ENCODE results near the gene SLC9A3.

Gene SLC9A3

DNA sequence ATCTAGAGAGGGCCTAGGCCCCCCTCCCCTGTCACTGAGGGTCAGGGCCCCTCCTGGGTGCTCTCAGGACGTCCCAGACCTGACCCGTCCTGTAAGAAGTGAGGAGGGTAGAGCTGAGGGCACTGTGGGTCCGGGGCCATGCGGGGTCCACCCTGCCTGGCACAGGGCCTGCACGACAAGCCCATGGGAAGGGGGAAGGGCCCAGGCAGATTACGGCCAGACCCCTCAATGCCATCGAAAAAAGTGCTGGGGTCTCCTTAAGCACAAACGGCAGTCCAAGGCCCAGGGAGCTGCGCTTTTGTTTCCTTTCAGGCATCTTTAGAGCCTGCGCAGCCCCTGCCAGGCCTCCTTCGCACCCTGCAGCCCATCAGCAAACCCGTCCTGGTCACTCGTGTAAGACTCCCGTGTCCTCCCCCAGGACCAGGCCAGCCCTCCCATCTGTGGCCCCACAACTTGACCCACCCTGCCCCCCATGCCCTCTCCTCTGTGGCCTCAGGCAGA, 85.7 kb downstream of the SLC9A3 start:
- Histone ChIP-seq H3K27ac (ENCODE audit: low read depth, low read length) (no peak overlapping the region), H3K56ac (ENCODE audit: low read length) (no peak overlapping the region), H3K27me3 (ENCODE audit: insufficient read depth, low read length, poor library complexity) (no peaks in the 10 kb centered on the region), H3K4me2 (ENCODE audit: low read length) (no peak overlapping the region), H2AK5ac (ENCODE audit: low read length) (no peak overlapping the region), H3K36me3 (ENCODE audit: control insufficient read depth, insufficient read depth, low read length) (no peaks in the 10 kb centered on the region), H3K79me1 (ENCODE audit: low read length) (peaks cover 3% of the 10 kb centered on the region), H3K4me1 (ENCODE audit: control insufficient read depth, low read depth, low read length) (peaks cover 2% of the 10 kb centered on the region), H4K5ac (ENCODE audit: low read length) (no peak overlapping the region), H3K9ac (ENCODE audit: low read length) (no peak overlapping the region), H2BK5ac (ENCODE audit: low read length) (no peak overlapping the region), H3K23ac (ENCODE audit: low read length) (no peak overlapping the region), H3K79me2 (ENCODE audit: control insufficient read depth, insufficient read depth, low read length) (peaks cover under 1% of the 10 kb centered on the region), H3K4ac (ENCODE audit: low read depth, low read length) (no peak overlapping the region), H2BK15ac (replicated peaks; ENCODE audit: low read depth) (no peak overlapping the region), H2BK120ac (ENCODE audit: low read depth, low read length) (no peak overlapping the region), H4K8ac (ENCODE audit: low read depth, low read length) (no peak overlapping the region), H3K4me3 (ENCODE audit: low read length) (no peak overlapping the region), H3K18ac (ENCODE audit: low read length) (no peak overlapping the region)
- DNase-seq, result no peak
- WGBS (ENCODE audit: extremely low coverage, insufficient coverage, low lambda C conversion rate), result no CpG with 5 or more reads among the region's 14 CpGs

DNA sequence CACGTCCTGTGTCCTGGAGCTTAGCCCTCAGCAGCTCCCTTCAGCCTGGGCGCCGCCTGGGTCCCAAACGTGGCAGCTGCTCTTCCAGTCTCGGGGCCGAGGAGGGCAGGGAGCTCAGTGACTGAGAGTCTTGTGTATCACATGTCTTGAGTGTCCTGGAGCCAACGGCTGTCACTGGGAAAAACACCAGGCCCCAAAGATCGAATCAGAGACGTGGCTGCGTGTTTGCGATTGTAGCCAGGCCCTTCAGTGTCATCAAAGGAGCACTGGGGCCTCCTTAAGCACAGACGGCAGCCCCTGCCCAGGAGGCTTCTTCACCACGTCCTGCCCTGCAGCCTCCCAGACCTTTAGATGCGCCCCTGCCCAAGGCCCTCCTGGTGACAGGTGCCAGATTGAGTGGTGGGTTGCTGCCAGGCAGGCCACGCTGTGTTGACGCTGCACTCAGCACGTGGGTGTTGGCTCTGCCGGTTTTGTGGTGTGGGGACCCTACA, 86.9 kb downstream of the SLC9A3 start:
- Histone ChIP-seq H3K4me3 (ENCODE audit: low read length) (no peak overlapping the region), H3K4ac (ENCODE audit: low read depth, low read length) (no peak overlapping the region), H4K5ac (ENCODE audit: low read length) (no peak overlapping the region), H3K9ac (ENCODE audit: low read length) (no peak overlapping the region), H3K4me1 (ENCODE audit: control insufficient read depth, low read depth, low read length) (peaks cover 2% of the 10 kb centered on the region), H3K27ac (ENCODE audit: low read depth, low read length) (no peak overlapping the region), H2BK120ac (ENCODE audit: low read depth, low read length) (no peak overlapping the region), H4K8ac (ENCODE audit: low read depth, low read length) (no peak overlapping the region), H2BK15ac (replicated peaks; ENCODE audit: low read depth) (no peak overlapping the region), H3K56ac (ENCODE audit: low read length) (no peak overlapping the region), H3K36me3 (ENCODE audit: control insufficient read depth, insufficient read depth, low read length) (no peaks in the 10 kb centered on the region), H3K23ac (ENCODE audit: low read length) (no peak overlapping the region), H3K4me2 (ENCODE audit: low read length) (no peak overlapping the region), H3K27me3 (ENCODE audit: insufficient read depth, low read length, poor library complexity) (no peaks in the 10 kb centered on the region), H3K79me2 (ENCODE audit: control insufficient read depth, insufficient read depth, low read length) (no peaks in the 10 kb centered on the region), H3K79me1 (ENCODE audit: low read length) (no peaks in the 10 kb centered on the region), H2AK5ac (ENCODE audit: low read length) (no peak overlapping the region), H3K18ac (ENCODE audit: low read length) (no peak overlapping the region), H2BK5ac (ENCODE audit: low read length) (no peak overlapping the region)
- no peak for DNase-seq
- no CpG with 5 or more reads among the region's 18 CpGs for WGBS (ENCODE audit: extremely low coverage, insufficient coverage, low lambda C conversion rate)

- Histone ChIP-seq H3K79me2 (ENCODE audit: control insufficient read depth, insufficient read depth, low read length) (no peaks in the 10 kb centered on the region), H4K5ac (ENCODE audit: low read length) (no peak overlapping the region), H3K4ac (ENCODE audit: low read depth, low read length) (no peak overlapping the region), H3K36me3 (ENCODE audit: control insufficient read depth, insufficient read depth, low read length) (no peaks in the 10 kb centered on the region), H3K9ac (ENCODE audit: low read length) (no peak overlapping the region), H3K27me3 (ENCODE audit: insufficient read depth, low read length, poor library complexity) (no peaks in the 10 kb centered on the region), H3K4me2 (ENCODE audit: low read length) (no peak overlapping the region), H2BK5ac (ENCODE audit: low read length) (no peak overlapping the region), H3K4me1 (ENCODE audit: control insufficient read depth, low read depth, low read length) (no peaks in the 10 kb centered on the region), H4K8ac (ENCODE audit: low read depth, low read length) (no peak overlapping the region), H3K56ac (ENCODE audit: low read length) (no peak overlapping the region), H3K79me1 (ENCODE audit: low read length) (no peaks in the 10 kb centered on the region), H2AK5ac (ENCODE audit: low read length) (no peak overlapping the region), H2BK120ac (ENCODE audit: low read depth, low read length) (no peak overlapping the region), H3K18ac (ENCODE audit: low read length) (no peak overlapping the region), H3K23ac (ENCODE audit: low read length) (no peak overlapping the region), H3K27ac (ENCODE audit: low read depth, low read length) (no peak overlapping the region), H3K4me3 (ENCODE audit: low read length) (no peak overlapping the region), H2BK15ac (replicated peaks; ENCODE audit: low read depth) (no peak overlapping the region)
- WGBS (ENCODE audit: extremely low coverage, insufficient coverage, low lambda C conversion rate), result no CpG with 5 or more reads among the region's 5 CpGs
- no peak for DNase-seq
Measured at GRCh38 chr5:436641-436975, 87.6 kb downstream of the SLC9A3 start.

GRCh38 chr5:435961-436640, 88.1 kb downstream of the SLC9A3 start:
- H4K8ac ChIP-seq (ENCODE audit: low read depth, low read length), result no peak overlapping the region
- H3K4ac ChIP-seq (ENCODE audit: low read depth, low read length), result no peak overlapping the region
- no peak overlapping the region for H2AK5ac ChIP-seq (ENCODE audit: low read length)
- H3K4me2 ChIP-seq (ENCODE audit: low read length), result no peak overlapping the region
- H2BK120ac ChIP-seq (ENCODE audit: low read depth, low read length), result no peak overlapping the region
- H3K9ac ChIP-seq (ENCODE audit: low read length), result no peak overlapping the region
- H3K36me3 ChIP-seq (ENCODE audit: control insufficient read depth, insufficient read depth, low read length), result no peaks in the 10 kb centered on the region
- H2BK15ac ChIP-seq (replicated peaks; ENCODE audit: low read depth), result no peak overlapping the region
- H3K23ac ChIP-seq (ENCODE audit: low read length), result no peak overlapping the region
- no peak overlapping the region for H3K4me3 ChIP-seq (ENCODE audit: low read length)
- no peaks in the 10 kb centered on the region for H3K27me3 ChIP-seq (ENCODE audit: insufficient read depth, low read length, poor library complexity)
- no peak overlapping the region for H3K18ac ChIP-seq (ENCODE audit: low read length)
- DNase-seq, result peak; percentile 29
- no peaks in the 10 kb centered on the region for H3K79me2 ChIP-seq (ENCODE audit: control insufficient read depth, insufficient read depth, low read length)
- no peaks in the 10 kb centered on the region for H3K79me1 ChIP-seq (ENCODE audit: low read length)
- no CpG with 5 or more reads among the region's 18 CpGs for WGBS (ENCODE audit: extremely low coverage, insufficient coverage, low lambda C conversion rate)
- H3K4me1 ChIP-seq (ENCODE audit: control insufficient read depth, low read depth, low read length), result no peaks in the 10 kb centered on the region
- no peak overlapping the region for H4K5ac ChIP-seq (ENCODE audit: low read length)
- H3K27ac ChIP-seq (ENCODE audit: low read depth, low read length), result no peak overlapping the region
- no peak overlapping the region for H2BK5ac ChIP-seq (ENCODE audit: low read length)
- H3K56ac ChIP-seq (ENCODE audit: low read length), result no peak overlapping the region

DNA sequence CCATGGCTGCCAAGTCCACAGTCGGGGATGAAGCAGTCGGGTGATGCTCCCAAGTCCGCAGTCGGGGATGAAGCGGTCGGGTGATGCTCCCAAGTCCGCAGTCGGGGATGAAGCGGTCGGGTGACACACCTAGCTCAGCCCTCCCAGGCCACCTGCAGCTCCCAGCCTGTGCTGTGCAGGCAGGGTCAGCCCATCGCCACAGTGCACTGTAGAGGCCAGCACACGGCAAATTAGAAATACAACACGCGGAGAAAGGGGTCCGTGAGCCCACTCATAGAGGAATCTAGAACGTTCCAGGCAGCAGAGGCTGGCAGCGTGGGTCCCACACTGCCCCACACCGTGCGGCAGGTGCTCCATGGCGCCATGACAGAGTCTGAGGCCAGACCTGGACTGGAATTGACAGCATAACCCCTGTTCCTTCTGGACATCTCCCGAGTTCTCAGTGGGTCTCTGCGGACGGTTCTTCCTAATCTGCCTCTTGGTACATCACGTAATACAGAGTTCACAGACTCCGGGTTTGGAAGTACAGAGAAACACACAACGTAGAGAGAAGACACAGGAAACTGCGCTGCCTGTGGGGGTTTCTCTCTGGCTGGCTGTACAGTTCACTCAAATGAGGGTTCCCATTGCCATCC, 89.0 kb downstream of the SLC9A3 start:
- H4K8ac ChIP-seq (ENCODE audit: low read depth, low read length), result no peak overlapping the region
- no peak overlapping the region for H4K5ac ChIP-seq (ENCODE audit: low read length)
- no peak overlapping the region for H3K4ac ChIP-seq (ENCODE audit: low read depth, low read length)
- H2BK120ac ChIP-seq (ENCODE audit: low read depth, low read length), result no peak overlapping the region
- no peak overlapping the region for H3K9ac ChIP-seq (ENCODE audit: low read length)
- H3K36me3 ChIP-seq (ENCODE audit: control insufficient read depth, insufficient read depth, low read length), result no peaks in the 10 kb centered on the region
- no peak overlapping the region for H3K4me2 ChIP-seq (ENCODE audit: low read length)
- no peak for DNase-seq
- no peaks in the 10 kb centered on the region for H3K4me1 ChIP-seq (ENCODE audit: control insufficient read depth, low read depth, low read length)
- H3K79me1 ChIP-seq (ENCODE audit: low read length), result no peaks in the 10 kb centered on the region
- H2BK15ac ChIP-seq (replicated peaks; ENCODE audit: low read depth), result no peak overlapping the region
- WGBS (ENCODE audit: extremely low coverage, insufficient coverage, low lambda C conversion rate), result no CpG with 5 or more reads among the region's 27 CpGs
- H3K27ac ChIP-seq (ENCODE audit: low read depth, low read length), result no peak overlapping the region
- no peak overlapping the region for H3K56ac ChIP-seq (ENCODE audit: low read length)
- H3K4me3 ChIP-seq (ENCODE audit: low read length), result no peak overlapping the region
- no peak overlapping the region for H2AK5ac ChIP-seq (ENCODE audit: low read length)
- no peaks in the 10 kb centered on the region for H3K27me3 ChIP-seq (ENCODE audit: insufficient read depth, low read length, poor library complexity)
- no peak overlapping the region for H3K18ac ChIP-seq (ENCODE audit: low read length)
- no peak overlapping the region for H2BK5ac ChIP-seq (ENCODE audit: low read length)
- no peak overlapping the region for H3K23ac ChIP-seq (ENCODE audit: low read length)
- no peaks in the 10 kb centered on the region for H3K79me2 ChIP-seq (ENCODE audit: control insufficient read depth, insufficient read depth, low read length)
